Endothelial cell of umbilical vein (primary cell): ENCODE data around the gene KCTD20. TPM values are rescaled to one million over a fixed set of nuclear protein-coding genes. Genes with fewer than 3 reads are reported as not detected.

Source experiments
- BruUV-seq: library from RNA; stranded (reverse); fragments of 400-500 nt; replicated peaks from 2 replicates; lab custom pipeline; 2021; lab: Mats Ljungman, UMichigan
- CTCF ChIA-PET: fragments of 300-600, 350-600 bp; sonication (Branson Sonifier 250); formaldehyde crosslinking; loops from one replicate; lab custom pipeline; 2021; ENCODE audit warnings: antibody characterized with exemption, inconsistent platforms; lab: Charles Lee
- POLR2A ChIA-PET: fragments of 300-600, 350-600 bp; sonication (Branson Sonifier 250); formaldehyde crosslinking; loops from one replicate; lab custom pipeline; 2021; ENCODE audit warnings: antibody characterized with exemption, inconsistent platforms; lab: Charles Lee
- DNase-seq: peaks from one replicate; pipeline ENCODE4 v3.0.0-alpha.2; 2011; ENCODE audit warnings: low read depth, low spot score
- FAIRE-seq: peaks from 2 replicates; lab custom pipeline; 2011; peaks lifted over from hg19 to GRCh38; lab: Jason Lieb, UNC
- H2AFZ ChIP-seq: 2 replicates; pipeline ENCODE4 v1.6.0; 2012; ENCODE audit warnings: low read depth, low read length, control low read depth, inconsistent platforms
- H3K27ac ChIP-seq: 2 replicates; pipeline ENCODE4 v1.5.1; 2011; ENCODE audit warnings: low read depth, mild to moderate bottlenecking, control low read depth, low read length, moderate library complexity; ENCODE audit not compliant: insufficient read depth
- H3K27me3 ChIP-seq, 2 experiments: 2 replicates each; pipeline versions ENCODE4 v1.6.0 to v1.6.1; 2011; ENCODE audit warnings: low read length in 2 of 2, mixed read lengths in 1 of 2; ENCODE audit not compliant: control insufficient read depth in 2 of 2, insufficient read depth in 2 of 2
- H3K36me3 ChIP-seq, 2 experiments: 2 replicates in 1 of 2; 3 replicates in 1 of 2; pipeline ENCODE4 v1.5.1; 2011; ENCODE audit warnings: low read length in 2 of 2, mild to moderate bottlenecking in 1 of 2, moderate library complexity in 1 of 2; ENCODE audit not compliant: control insufficient read depth in 2 of 2, insufficient read depth in 2 of 2; ENCODE audit errors: extremely low read depth in 1 of 2
- H3K4me1 ChIP-seq: 3 replicates; pipeline ENCODE4 v1.5.1; 2011; ENCODE audit warnings: mild to moderate bottlenecking, low read length; ENCODE audit not compliant: control insufficient read depth, insufficient read depth; ENCODE audit errors: extremely low read depth
- H3K4me2 ChIP-seq: 2 replicates; pipeline ENCODE4 v1.6.1; 2011; ENCODE audit warnings: low read length, control low read depth, mixed read lengths; ENCODE audit not compliant: insufficient read depth
- H3K4me3 ChIP-seq, 3 experiments: fragments of 200-600 bp in 1 of 3; sonication (generic), shearing (Covaris generic) in 1 of 3; replicated peaks in 1 of 3; 2 replicates each; pipeline ENCODE4 v1.5.1; 2011 to 2016; ENCODE audit warnings: control low read depth in 3 of 3, low read length in 3 of 3, mild to moderate bottlenecking in 2 of 3, inconsistent platforms in 1 of 3, low read depth in 1 of 3, moderate library complexity in 1 of 3; ENCODE audit not compliant: insufficient read depth in 1 of 3
- H3K79me2 ChIP-seq: 2 replicates; pipeline ENCODE4 v1.6.0; 2012; ENCODE audit warnings: low read length, inconsistent platforms; ENCODE audit not compliant: control insufficient read depth, insufficient read depth
- H3K9ac ChIP-seq: replicated peaks from 2 replicates; pipeline ENCODE3; 2011; ENCODE audit warnings: low read length, control low read depth; ENCODE audit not compliant: insufficient read depth; ENCODE audit errors: extremely low read depth
- H3K9me1 ChIP-seq: replicated peaks from 3 replicates; pipeline ENCODE4 v1.6.0; 2011; ENCODE audit warnings: mild to moderate bottlenecking, low read length; ENCODE audit not compliant: control insufficient read depth, insufficient read depth; ENCODE audit errors: extremely low read depth
- H3K9me3 ChIP-seq: replicated peaks from 2 replicates; pipeline ENCODE4 v1.5.1; 2012; ENCODE audit warnings: low read length, inconsistent platforms; ENCODE audit not compliant: control insufficient read depth, insufficient read depth
- H4K20me1 ChIP-seq: replicated peaks from 2 replicates; pipeline ENCODE3; 2011; ENCODE audit warnings: mild to moderate bottlenecking, low read length; ENCODE audit not compliant: control insufficient read depth, insufficient read depth; ENCODE audit errors: extremely low read depth
- CTCF ChIP-seq, 2 donors: IDR thresholded peaks; 1 replicate in 1 of 2; 2 replicates in 1 of 2; pipeline ENCODE4 v1.5.1; 2011; ENCODE audit warnings: low read length in 2 of 2, mild to moderate bottlenecking in 2 of 2, moderate library complexity in 2 of 2, control low read depth in 1 of 2, inconsistent platforms in 1 of 2, low read depth in 1 of 2; ENCODE audit not compliant: insufficient read depth in 1 of 2; ENCODE audit errors: extremely low read depth in 1 of 2
- EZH2 ChIP-seq: IDR thresholded peaks from 2 replicates; pipeline ENCODE4 v1.6.1; 2012; ENCODE audit warnings: borderline replicate concordance, low read depth, mild to moderate bottlenecking, moderate library complexity, low read length, inconsistent platforms; ENCODE audit not compliant: severe bottlenecking
- FOS ChIP-seq: IDR thresholded peaks from 2 replicates; pipeline ENCODE4 v1.6.1; 2011; ENCODE audit warnings: mild to moderate bottlenecking, low read length, moderate library complexity, borderline replicate concordance; ENCODE audit not compliant: insufficient read depth
- GATA2 ChIP-seq: IDR thresholded peaks from 2 replicates; pipeline ENCODE4 v1.7.0; 2011; ENCODE audit warnings: low read depth, mild to moderate bottlenecking, moderate library complexity, mixed read lengths, low read length; ENCODE audit not compliant: insufficient read length, insufficient read depth
- JUN ChIP-seq: IDR thresholded peaks from 2 replicates; pipeline ENCODE4 v1.6.1; 2011; ENCODE audit warnings: borderline replicate concordance, low read depth; ENCODE audit not compliant: insufficient read length, insufficient read depth
- MAX ChIP-seq: IDR thresholded peaks from 2 replicates; pipeline ENCODE4 v1.6.1; 2011; ENCODE audit not compliant: insufficient read depth, insufficient read length
- MYC ChIP-seq: IDR thresholded peaks from one replicate; pipeline ENCODE4 v1.6.1; 2011; ENCODE audit warnings: mild to moderate bottlenecking, low read depth, low read length
- POLR2A ChIP-seq: IDR thresholded peaks from 2 replicates; pipeline ENCODE4 v1.6.1; 2012; ENCODE audit warnings: low read depth, mild to moderate bottlenecking, control low read depth, low read length
- POLR2AphosphoS5 ChIP-seq: IDR thresholded peaks from 2 replicates; pipeline ENCODE4 v1.6.1; 2012; ENCODE audit warnings: low read depth, mild to moderate bottlenecking, control low read depth, low read length, moderate library complexity; ENCODE audit not compliant: insufficient read depth
- dilution Hi-C: fragments of 300-500 bp; cut with MboI; formaldehyde crosslinking; loops from one replicate; pipeline ENCODE4 v1.15.0; 2019; ENCODE audit warnings: low sequenced_read_pairs; ENCODE audit not compliant: extremely low pct_ligation_motif_present
- intact Hi-C: fragments of 100-400 bp; cut with micrococcal nuclease; formaldehyde crosslinking; loops from one replicate; pipeline ENCODE4 v1.10.0; 2022
- polyA plus RNA-seq, 4 experiments: library from polyadenylated mRNA; depleted of rRNA in 3 of 4; stranded (reverse) in 3 of 4; unstranded in 1 of 4; fragments of >200 nt; gene quantifications; 2 replicates each; pipeline versions ENCODE4 v1.2.1 to v1.2.3, GENCODE V29; 2011 to 2012; ENCODE audit warnings: missing spikeins in 1 of 4
- total RNA-seq: library from RNA; stranded (reverse); gene quantifications from 2 replicates; pipeline ENCODE4 v1.2.3, GENCODE V29; 2021

The KCTD20 gene
- total and polyA plus RNA-seq, 2 donors (not counting 3 experiments of a cell fraction or from before 2014, with no cell fraction given) = 26.2 to 47.2 TPM

GRCh38 chr6:36519352-36519751 lies 76.6 kb downstream of the KCTD20 start:
- dilution Hi-C loops (no loop called here), intact Hi-C loops (no loop called here)
- Histone ChIP-seq H2AFZ (no peak overlapping the region), H3K9me3 (no peaks in the 10 kb centered on the region), H3K4me1 (no peaks in the 10 kb centered on the region), H3K9me1 (no peaks in the 10 kb centered on the region), H3K9ac (no peak overlapping the region), H3K4me2 (no peak overlapping the region), H4K20me1 (no peaks in the 10 kb centered on the region), H3K27ac (no peak overlapping the region), H3K4me3 (no peak overlapping the region), H3K27me3 (no peaks in the 10 kb centered on the region), H3K36me3 (peaks cover 18 to 22% of the 10 kb centered on the region in 2 experiments), H3K79me2 (no peaks in the 10 kb centered on the region)
- ChIA-PET POLR2A (no interaction called here), CTCF (no interaction called here)
- DNase-seq (no peak), FAIRE-seq (no peak)
- TF ChIP-seq JUN (no peak), MYC (no peak), MAX (no peak), CTCF (IDR thresholded peaks at IDR 0.05; ENCODE audit: extremely low read depth in 1 of 2, insufficient read depth in 1 of 2, low read depth in 1 of 2, low read length in 2 of 2) (no peak), FOS (no peak), GATA2 (no peak), POLR2AphosphoS5 (no peak), POLR2A (no peak), EZH2 (no peak)
- no TSS peak for BruUV-seq
